Kidney glomerular epithelial cell (primary cell): ENCODE measurements around the gene TRIO.

ENCODE experiments used
- DNase-seq: peaks from one replicate; lab custom pipeline; 2025; lab: John Stamatoyannopoulos, UW

The TRIO gene

GRCh38 chr5:14147210-14147609 is 4.1 kb downstream of the TRIO start:
- DNase-seq = no peak

- DNase-seq = no peak
These were observed 5.3 kb downstream of the TRIO start for GRCh38 chr5:14148483-14148882.

GRCh38 chr5:14148890-14149671 is 5.9 kb downstream of the TRIO start:
- DNase-seq = no peak

GRCh38 chr5:14149672-14150274 is 6.6 kb downstream of the TRIO start:
- DNase-seq = no peak

GRCh38 chr5:14151416-14151815 is 8.3 kb downstream of the TRIO start:
- DNase-seq = no peak

- DNase-seq = no peak
These were observed 10.1 kb downstream of the TRIO start for GRCh38 chr5:14153071-14153864.

GRCh38 chr5:14153932-14154731 is 11.0 kb downstream of the TRIO start:
- DNase-seq = peak; percentile 38

GRCh38 chr5:14155075-14155474 is 11.9 kb downstream of the TRIO start:
- no peak for DNase-seq

- DNase-seq = no peak
These were observed 12.6 kb downstream of the TRIO start for GRCh38 chr5:14155739-14156138.

- no peak for DNase-seq
These were observed 13.1 kb downstream of the TRIO start for GRCh38 chr5:14156290-14156649.

GRCh38 chr5:14156650-14157492 is 13.7 kb downstream of the TRIO start:
- peak; percentile 97 for DNase-seq

GRCh38 chr5:14157493-14157782 is 14.3 kb downstream of the TRIO start:
- no peak for DNase-seq

GRCh38 chr5:14158890-14159666 is 15.9 kb downstream of the TRIO start:
- no peak for DNase-seq

GRCh38 chr5:14161825-14162556 is 18.8 kb downstream of the TRIO start:
- DNase-seq = no peak

- DNase-seq = no peak
These were observed 21.3 kb downstream of the TRIO start for GRCh38 chr5:14164164-14165163.

- DNase-seq = peak; percentile 49
These were observed 22.4 kb downstream of the TRIO start for GRCh38 chr5:14165375-14166106.

GRCh38 chr5:14166437-14166836 is 23.3 kb downstream of the TRIO start:
- DNase-seq = no peak
